OCI-LY1 (cell line): ENCODE results near the gene ALPK1.

Experiments used
- H2AFZ ChIP-seq: fragments of 200-600 bp; sonication (generic), shearing (Covaris generic); 2 replicates; pipeline ENCODE4 v1.6.0; 2014; ENCODE audit warnings: antibody characterized with exemption, mild to moderate bottlenecking, low read length
- H3F3A ChIP-seq: fragments of 200-600 bp; sonication (generic), shearing (Covaris generic); 2 replicates; pipeline ENCODE4 v1.6.0; 2014; ENCODE audit warnings: mild to moderate bottlenecking, antibody characterized with exemption, low read length, moderate library complexity; ENCODE audit not compliant: insufficient read depth
- H3K27ac ChIP-seq: fragments of 200-600 bp; sonication (generic); 2 replicates; pipeline ENCODE4 v1.5.1; 2014; ENCODE audit warnings: low read length, mixed run types, mild to moderate bottlenecking, low read depth; ENCODE audit not compliant: poor library complexity, severe bottlenecking
- H3K27me3 ChIP-seq: fragments of 200-600 bp; sonication (generic); 2 replicates; pipeline ENCODE4 v1.6.0; 2014; ENCODE audit warnings: antibody characterized with exemption, mild to moderate bottlenecking, low read length, moderate library complexity; ENCODE audit not compliant: insufficient read depth
- H3K36me3 ChIP-seq: fragments of 200-600 bp; sonication (generic); 2 replicates; pipeline ENCODE4 v1.6.1; 2014; ENCODE audit warnings: mild to moderate bottlenecking, antibody characterized with exemption, low read length, moderate library complexity, mixed read lengths; ENCODE audit not compliant: insufficient read depth
- H3K4me1 ChIP-seq: fragments of 200-600 bp; sonication (generic); 2 replicates; pipeline ENCODE4 v1.5.1; 2014; ENCODE audit warnings: mild to moderate bottlenecking, low read length, moderate library complexity; ENCODE audit not compliant: insufficient read depth, severe bottlenecking
- H3K4me2 ChIP-seq: fragments of 200-600 bp; sonication (generic), shearing (Covaris generic); 2 replicates; pipeline ENCODE4 v1.6.1; 2014; ENCODE audit warnings: low read length
- H3K4me3 ChIP-seq: fragments of 200-600 bp; sonication (generic); 2 replicates; pipeline ENCODE4 v1.5.1; 2014; ENCODE audit warnings: low read length, low read depth, mild to moderate bottlenecking, mixed read lengths; ENCODE audit not compliant: poor library complexity, severe bottlenecking
- H3K79me2 ChIP-seq: fragments of 200-600 bp; shearing (Covaris generic); 2 replicates; pipeline ENCODE4 v1.6.1; 2016; ENCODE audit warnings: mixed run types, low read length, mixed read lengths; ENCODE audit not compliant: insufficient read depth
- H3K9ac ChIP-seq: fragments of 200-600 bp; sonication (generic), shearing (Covaris generic); 2 replicates; pipeline ENCODE4 v1.6.1; 2014; ENCODE audit warnings: mild to moderate bottlenecking, low read length, mixed read lengths
- H3K9me2 ChIP-seq: fragments of 200-600 bp; sonication (generic), shearing (Covaris generic); 2 replicates; pipeline ENCODE4 v1.6.1; 2014; ENCODE audit warnings: low read depth, mild to moderate bottlenecking, low read length, mixed read lengths
- H3K9me3 ChIP-seq: fragments of 200-600 bp; shearing (Covaris generic); 2 replicates; pipeline ENCODE4 v1.6.1; 2014; ENCODE audit warnings: low read length, mixed read lengths
- H4K20me1 ChIP-seq: fragments of 200-600 bp; sonication (generic), shearing (Covaris generic); 2 replicates; pipeline ENCODE4 v1.6.0; 2016; ENCODE audit warnings: mild to moderate bottlenecking, low read length; ENCODE audit not compliant: insufficient read depth
- EZH2 ChIP-seq: fragments of 200-600 bp; sonication (generic), shearing (Covaris generic); IDR thresholded peaks from 2 replicates; pipeline ENCODE4 v1.8.0; 2017; ENCODE audit warnings: borderline replicate concordance, mixed run types, mild to moderate bottlenecking, antibody characterized with exemption, low read length, moderate library complexity, mixed read lengths
- TF ChIP-seq, protein P1 (sequence below): fragments of 200-600 bp; sonication (generic), shearing (Covaris generic); IDR thresholded peaks from 2 replicates; pipeline ENCODE4 v1.5.1; 2017; ENCODE audit warnings: mild to moderate bottlenecking, antibody characterized with exemption, low read length, moderate library complexity, mixed read lengths

The ALPK1 gene

DNA sequence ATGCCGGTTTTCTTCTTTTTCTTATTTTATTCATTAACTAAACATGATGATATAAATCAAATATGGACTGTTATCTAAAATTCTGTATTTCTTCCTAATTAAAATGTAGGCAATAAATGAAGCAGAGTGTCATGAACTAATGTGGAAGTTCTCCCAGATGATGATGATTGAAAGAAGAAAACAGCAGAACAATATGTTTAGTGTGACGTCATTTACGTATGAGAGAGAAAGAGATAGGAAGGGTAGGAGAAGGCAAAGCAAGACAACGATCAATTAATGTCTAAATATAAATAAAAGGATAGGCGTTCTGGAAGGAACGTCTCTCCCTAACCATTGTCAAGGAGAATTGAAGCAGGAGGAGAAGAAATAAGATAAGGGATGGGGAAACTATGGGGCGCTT is 113.6 kb downstream of the ALPK1 start:
- no peaks in the 10 kb centered on the region for H3K4me1 ChIP-seq
- no peak overlapping the region for H3K4me2 ChIP-seq
- H3K79me2 ChIP-seq: no peaks in the 10 kb centered on the region
- no peaks in the 10 kb centered on the region for H3F3A ChIP-seq
- no peaks in the 10 kb centered on the region for H3K9me3 ChIP-seq
- no peak overlapping the region for H3K4me3 ChIP-seq
- no peaks in the 10 kb centered on the region for H4K20me1 ChIP-seq
- H3K9ac ChIP-seq: no peak overlapping the region
- no peaks in the 10 kb centered on the region for H3K9me2 ChIP-seq
- H3K27ac ChIP-seq: no peak overlapping the region
- no peaks in the 10 kb centered on the region for H3K27me3 ChIP-seq
- no peak for TF ChIP-seq EZH2
- TF ChIP-seq, protein P1, sequence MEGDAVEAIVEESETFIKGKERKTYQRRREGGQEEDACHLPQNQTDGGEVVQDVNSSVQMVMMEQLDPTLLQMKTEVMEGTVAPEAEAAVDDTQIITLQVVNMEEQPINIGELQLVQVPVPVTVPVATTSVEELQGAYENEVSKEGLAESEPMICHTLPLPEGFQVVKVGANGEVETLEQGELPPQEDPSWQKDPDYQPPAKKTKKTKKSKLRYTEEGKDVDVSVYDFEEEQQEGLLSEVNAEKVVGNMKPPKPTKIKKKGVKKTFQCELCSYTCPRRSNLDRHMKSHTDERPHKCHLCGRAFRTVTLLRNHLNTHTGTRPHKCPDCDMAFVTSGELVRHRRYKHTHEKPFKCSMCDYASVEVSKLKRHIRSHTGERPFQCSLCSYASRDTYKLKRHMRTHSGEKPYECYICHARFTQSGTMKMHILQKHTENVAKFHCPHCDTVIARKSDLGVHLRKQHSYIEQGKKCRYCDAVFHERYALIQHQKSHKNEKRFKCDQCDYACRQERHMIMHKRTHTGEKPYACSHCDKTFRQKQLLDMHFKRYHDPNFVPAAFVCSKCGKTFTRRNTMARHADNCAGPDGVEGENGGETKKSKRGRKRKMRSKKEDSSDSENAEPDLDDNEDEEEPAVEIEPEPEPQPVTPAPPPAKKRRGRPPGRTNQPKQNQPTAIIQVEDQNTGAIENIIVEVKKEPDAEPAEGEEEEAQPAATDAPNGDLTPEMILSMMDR: no peak
- no peak overlapping the region for H2AFZ ChIP-seq
- H3K36me3 ChIP-seq: no peaks in the 10 kb centered on the region

DNA sequence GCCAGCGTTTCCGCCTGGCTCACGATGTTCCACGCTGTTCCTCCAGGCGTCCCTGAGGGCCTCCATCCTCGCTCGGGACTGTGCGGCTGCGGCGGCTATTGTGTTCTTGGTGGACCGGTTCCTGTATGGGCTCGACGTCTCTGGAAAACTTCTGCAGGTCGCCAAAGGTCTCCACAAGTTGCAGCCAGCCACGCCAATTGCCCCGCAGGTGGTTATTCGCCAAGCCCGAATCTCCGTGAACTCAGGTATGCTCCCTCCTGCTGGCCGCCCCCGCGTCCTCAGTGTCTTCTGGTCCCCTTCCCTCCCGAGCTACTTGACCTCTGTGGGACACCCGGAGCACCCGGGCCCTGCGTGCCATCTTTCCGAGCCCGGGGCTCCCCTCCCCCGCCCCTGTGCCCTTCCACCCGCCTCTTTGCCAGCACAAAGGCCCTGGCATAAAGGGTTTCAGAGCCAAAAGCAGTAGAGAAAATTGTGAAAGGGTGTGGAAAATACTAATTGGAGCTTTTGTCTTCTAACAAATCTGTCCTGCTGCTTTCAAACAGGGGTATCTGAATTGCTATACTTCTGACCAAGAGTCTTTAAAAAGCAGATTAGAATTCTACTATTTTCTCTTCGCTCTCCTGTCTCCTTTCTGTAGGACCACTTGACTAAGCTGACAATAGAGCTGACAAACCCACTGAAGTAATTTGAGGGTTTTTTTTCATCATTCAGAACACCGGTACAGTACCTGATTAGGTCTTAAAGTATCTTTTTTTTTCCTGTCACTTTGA is 114.8 kb downstream of the ALPK1 start:
- no peak overlapping the region for H3K9ac ChIP-seq
- H3K9me2 ChIP-seq: no peaks in the 10 kb centered on the region
- H3F3A ChIP-seq: no peaks in the 10 kb centered on the region
- H4K20me1 ChIP-seq: no peaks in the 10 kb centered on the region
- no peaks in the 10 kb centered on the region for H3K4me1 ChIP-seq
- no peak for TF ChIP-seq EZH2
- TF ChIP-seq, protein P1: no peak
- no peak overlapping the region for H2AFZ ChIP-seq
- no peaks in the 10 kb centered on the region for H3K9me3 ChIP-seq
- H3K79me2 ChIP-seq: no peaks in the 10 kb centered on the region
- no peaks in the 10 kb centered on the region for H3K36me3 ChIP-seq
- H3K27me3 ChIP-seq: no peaks in the 10 kb centered on the region
- H3K27ac ChIP-seq: no peak overlapping the region
- H3K4me3 ChIP-seq: no peak overlapping the region
- H3K4me2 ChIP-seq: no peak overlapping the region

DNA sequence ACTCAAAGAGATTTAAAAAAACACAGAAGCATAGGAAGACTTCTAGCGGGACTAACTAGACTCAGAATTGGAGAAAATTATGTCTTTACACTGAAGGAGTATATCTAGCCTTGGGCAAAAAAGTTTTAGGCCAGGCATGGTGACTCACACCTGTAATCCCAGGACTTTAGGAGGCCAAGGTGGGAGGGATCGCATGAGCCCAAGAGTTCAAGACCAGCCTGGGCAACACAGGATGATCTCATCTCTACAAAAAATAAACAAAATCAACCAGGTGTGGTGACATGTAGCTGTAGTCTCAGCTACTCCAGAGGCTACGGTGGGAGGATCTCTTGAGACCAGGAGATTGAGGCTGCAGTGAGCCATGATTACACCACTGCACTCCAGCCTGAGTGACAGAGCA is 119.3 kb downstream of the ALPK1 start:
- H3K9me3 ChIP-seq: no peaks in the 10 kb centered on the region
- H3K79me2 ChIP-seq: no peaks in the 10 kb centered on the region
- no peak overlapping the region for H3K4me3 ChIP-seq
- H4K20me1 ChIP-seq: no peaks in the 10 kb centered on the region
- H3K4me1 ChIP-seq: no peaks in the 10 kb centered on the region
- no peak overlapping the region for H3K4me2 ChIP-seq
- no peaks in the 10 kb centered on the region for H3K36me3 ChIP-seq
- H3K27ac ChIP-seq: no peak overlapping the region
- no peak overlapping the region for H3K9ac ChIP-seq
- TF ChIP-seq, protein P1: no peak
- TF ChIP-seq EZH2: no peak
- H3K9me2 ChIP-seq: no peaks in the 10 kb centered on the region
- H3F3A ChIP-seq: no peaks in the 10 kb centered on the region
- no peak overlapping the region for H2AFZ ChIP-seq
- no peaks in the 10 kb centered on the region for H3K27me3 ChIP-seq
